ENCODE data around the gene ELFN2.

The ELFN2 gene, protein sequence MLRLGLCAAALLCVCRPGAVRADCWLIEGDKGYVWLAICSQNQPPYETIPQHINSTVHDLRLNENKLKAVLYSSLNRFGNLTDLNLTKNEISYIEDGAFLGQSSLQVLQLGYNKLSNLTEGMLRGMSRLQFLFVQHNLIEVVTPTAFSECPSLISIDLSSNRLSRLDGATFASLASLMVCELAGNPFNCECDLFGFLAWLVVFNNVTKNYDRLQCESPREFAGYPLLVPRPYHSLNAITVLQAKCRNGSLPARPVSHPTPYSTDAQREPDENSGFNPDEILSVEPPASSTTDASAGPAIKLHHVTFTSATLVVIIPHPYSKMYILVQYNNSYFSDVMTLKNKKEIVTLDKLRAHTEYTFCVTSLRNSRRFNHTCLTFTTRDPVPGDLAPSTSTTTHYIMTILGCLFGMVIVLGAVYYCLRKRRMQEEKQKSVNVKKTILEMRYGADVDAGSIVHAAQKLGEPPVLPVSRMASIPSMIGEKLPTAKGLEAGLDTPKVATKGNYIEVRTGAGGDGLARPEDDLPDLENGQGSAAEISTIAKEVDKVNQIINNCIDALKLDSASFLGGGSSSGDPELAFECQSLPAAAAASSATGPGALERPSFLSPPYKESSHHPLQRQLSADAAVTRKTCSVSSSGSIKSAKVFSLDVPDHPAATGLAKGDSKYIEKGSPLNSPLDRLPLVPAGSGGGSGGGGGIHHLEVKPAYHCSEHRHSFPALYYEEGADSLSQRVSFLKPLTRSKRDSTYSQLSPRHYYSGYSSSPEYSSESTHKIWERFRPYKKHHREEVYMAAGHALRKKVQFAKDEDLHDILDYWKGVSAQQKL

DNA sequence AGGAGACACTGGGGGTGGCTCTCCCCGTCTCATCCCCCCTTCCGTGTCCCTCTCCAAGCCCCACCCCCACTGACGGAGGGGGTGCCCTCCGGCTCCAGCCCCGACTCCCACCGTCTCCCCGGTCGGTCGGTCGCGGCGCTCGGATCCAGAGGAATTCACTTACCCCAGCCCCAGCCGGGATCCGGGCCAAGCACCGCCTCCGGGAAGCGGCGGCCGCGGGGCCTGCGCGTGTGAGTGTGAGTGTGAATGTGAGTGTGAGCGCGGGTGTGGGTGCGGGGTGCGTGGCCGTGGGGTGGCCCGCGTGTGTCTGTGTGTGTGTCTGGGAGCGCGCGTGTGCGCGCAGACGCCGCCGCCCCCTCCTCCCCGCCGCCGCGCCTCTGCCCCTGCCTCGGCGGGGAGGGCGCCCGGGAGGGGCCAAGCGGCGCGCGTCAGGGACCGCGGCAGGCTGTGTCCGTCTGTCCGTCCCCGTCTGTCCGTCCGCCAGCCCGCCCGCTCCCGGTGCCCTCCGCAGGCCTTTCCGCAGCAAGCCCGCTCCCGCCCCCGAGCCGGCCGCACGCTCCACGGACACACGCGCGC lies at the start of gene ELFN2:
Gene ELFN2, minus strand, starts transcription at position 345 of the 576 bp plus-strand sequence. CDS start 51,945 bp downstream, outside the sequence.
- no peak for DNase-seq (ENCODE audit: low read depth)
- peak within 1 kb of the TSS; percentile 61 for H3K4me3 ChIP-seq (ENCODE audit: low read depth, low read length)
- TF ChIP-seq, protein P1, sequence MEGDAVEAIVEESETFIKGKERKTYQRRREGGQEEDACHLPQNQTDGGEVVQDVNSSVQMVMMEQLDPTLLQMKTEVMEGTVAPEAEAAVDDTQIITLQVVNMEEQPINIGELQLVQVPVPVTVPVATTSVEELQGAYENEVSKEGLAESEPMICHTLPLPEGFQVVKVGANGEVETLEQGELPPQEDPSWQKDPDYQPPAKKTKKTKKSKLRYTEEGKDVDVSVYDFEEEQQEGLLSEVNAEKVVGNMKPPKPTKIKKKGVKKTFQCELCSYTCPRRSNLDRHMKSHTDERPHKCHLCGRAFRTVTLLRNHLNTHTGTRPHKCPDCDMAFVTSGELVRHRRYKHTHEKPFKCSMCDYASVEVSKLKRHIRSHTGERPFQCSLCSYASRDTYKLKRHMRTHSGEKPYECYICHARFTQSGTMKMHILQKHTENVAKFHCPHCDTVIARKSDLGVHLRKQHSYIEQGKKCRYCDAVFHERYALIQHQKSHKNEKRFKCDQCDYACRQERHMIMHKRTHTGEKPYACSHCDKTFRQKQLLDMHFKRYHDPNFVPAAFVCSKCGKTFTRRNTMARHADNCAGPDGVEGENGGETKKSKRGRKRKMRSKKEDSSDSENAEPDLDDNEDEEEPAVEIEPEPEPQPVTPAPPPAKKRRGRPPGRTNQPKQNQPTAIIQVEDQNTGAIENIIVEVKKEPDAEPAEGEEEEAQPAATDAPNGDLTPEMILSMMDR (conservative IDR thresholded peaks at IDR 0.05; ENCODE audit: low read depth, low read length) = no peak

DNA sequence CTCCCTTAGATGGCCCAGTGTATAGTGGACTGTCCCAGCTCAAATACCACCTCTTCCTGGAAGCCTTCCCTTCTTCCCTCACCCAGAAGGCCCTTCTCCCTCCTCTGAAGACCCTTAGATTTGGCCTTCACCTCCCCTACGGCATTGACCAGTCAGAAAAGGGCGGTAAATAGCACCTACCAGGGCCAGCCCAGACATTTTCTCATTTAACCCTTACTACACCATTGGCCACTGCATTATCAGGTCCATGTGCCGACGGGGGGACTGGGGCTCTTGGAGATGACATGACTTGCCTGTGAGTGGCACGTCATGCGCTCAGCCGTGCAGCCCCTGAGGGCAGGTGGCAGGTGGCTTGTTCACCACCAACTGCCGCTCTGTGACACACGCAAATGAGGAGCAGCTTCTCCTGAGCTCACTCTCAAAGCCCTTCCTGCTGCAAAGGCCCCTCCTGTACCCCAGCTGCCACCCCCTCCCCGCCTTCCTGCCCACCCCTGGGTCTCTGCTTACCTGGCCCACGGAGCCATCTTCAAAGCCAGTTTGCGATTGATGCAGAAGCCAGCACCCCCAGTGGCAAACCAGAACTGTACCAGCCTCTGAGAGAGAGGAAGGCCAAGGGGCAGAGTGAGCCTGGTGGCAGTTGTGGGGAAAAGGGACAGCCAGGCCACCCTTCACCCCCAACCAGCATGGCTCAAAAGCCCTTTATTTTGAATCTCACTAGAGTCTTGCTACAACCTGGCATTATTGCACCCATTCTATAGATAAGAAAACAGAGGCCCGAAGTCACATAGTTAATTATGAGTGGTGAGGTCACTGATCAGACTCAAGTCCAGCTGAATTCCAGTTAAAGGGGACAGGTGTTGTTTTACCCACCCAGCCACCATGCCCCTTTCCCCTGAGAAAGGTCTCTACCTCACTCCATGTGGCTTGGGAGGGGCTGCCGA lies 49.4 kb upstream of the ELFN2 start:
- TF ChIP-seq, protein P1 (conservative IDR thresholded peaks at IDR 0.05; ENCODE audit: low read depth, low read length) = no peak
- no peak overlapping the region for H3K4me3 ChIP-seq (ENCODE audit: low read depth, low read length)
- DNase-seq (ENCODE audit: low read depth) = no peak

- no peak for DNase-seq (ENCODE audit: low read depth)
- no peak overlapping the region for H3K4me3 ChIP-seq (ENCODE audit: low read depth, low read length)
- TF ChIP-seq, protein P1 (conservative IDR thresholded peaks at IDR 0.05; ENCODE audit: low read depth, low read length) = no peak
These were observed 47.3 kb upstream of the ELFN2 start for GRCh38 chr22:37474447-37475090.

GRCh38 chr22:37473437-37473946 lies 46.2 kb upstream of the ELFN2 start:
- TF ChIP-seq, protein P1 (conservative IDR thresholded peaks at IDR 0.05; ENCODE audit: low read depth, low read length) = no peak
- H3K4me3 ChIP-seq (ENCODE audit: low read depth, low read length) = no peak overlapping the region
- no peak for DNase-seq (ENCODE audit: low read depth)

GRCh38 chr22:37472418-37473006 lies 45.2 kb upstream of the ELFN2 start:
- TF ChIP-seq, protein P1 (conservative IDR thresholded peaks at IDR 0.05; ENCODE audit: low read depth, low read length) = peak; percentile 79
- DNase-seq (ENCODE audit: low read depth) = peak; percentile 52

More at GRCh38 chr22:37472418-37473006, 45.2 kb upstream of the ELFN2 start:
- H3K4me3 ChIP-seq (ENCODE audit: low read depth, low read length) = no peak overlapping the region

Measured in choroid plexus epithelial cell (primary cell).